GM12878 (cell line): ENCODE data around the gene XRRA1.

Experiments used
- BCL11A ChIP-seq: IDR thresholded peaks from 2 replicates; pipeline ENCODE4 v1.6.1; 2011; ENCODE audit warnings: low read depth, low read length
- CBX5 ChIP-seq: sonication (generic); IDR thresholded peaks from 2 replicates; pipeline ENCODE4 v1.6.1; 2016; ENCODE audit warnings: low read depth, moderate library complexity, mild to moderate bottlenecking, inconsistent platforms
- CREM ChIP-seq: IDR thresholded peaks from 2 replicates; pipeline ENCODE4 v1.6.1; 2014; ENCODE audit warnings: antibody characterized with exemption, low read depth
- EP300 ChIP-seq, 2 experiments: fragments of 150-350 bp in 1 of 2; IDR thresholded peaks; 2 replicates each; pipeline ENCODE4 v1.6.1; 2011 to 2012; ENCODE audit warnings: low read depth in 2 of 2, low read length in 2 of 2, borderline replicate concordance in 1 of 2, improper control_type of control experiment in 1 of 2, inconsistent platforms in 1 of 2; ENCODE audit not compliant: control insufficient read depth in 1 of 2
- ETV6 ChIP-seq, 2 experiments: fragments of 450-650 bp in 1 of 2; IDR thresholded peaks in 1 of 2; conservative IDR thresholded peaks in 1 of 2; 2 replicates each; pipeline ENCODE4 v1.6.1; 2014; ENCODE audit warnings: antibody characterized with exemption in 1 of 2, borderline replicate concordance in 1 of 2, low read depth in 1 of 2, mild to moderate bottlenecking in 1 of 2, moderate library complexity in 1 of 2
- MYC ChIP-seq: IDR thresholded peaks from 2 replicates; pipeline ENCODE4 v1.6.1; 2011; ENCODE audit warnings: mild to moderate bottlenecking, low read length, moderate library complexity, inconsistent platforms; ENCODE audit not compliant: insufficient read depth, insufficient replicate concordance, insufficient read length, severe bottlenecking
- POLR2A ChIP-seq: IDR thresholded peaks from 2 replicates; pipeline ENCODE4 v1.6.1; 2011; ENCODE audit warnings: low read depth, mild to moderate bottlenecking, low read length
- SREBF2 ChIP-seq: IDR thresholded peaks from 2 replicates; pipeline ENCODE4 v1.6.1; 2012; ENCODE audit warnings: mild to moderate bottlenecking, low read length
- TCF7 ChIP-seq: IDR thresholded peaks from 2 replicates; pipeline ENCODE4 v1.6.1; 2014; ENCODE audit warnings: antibody characterized with exemption, borderline replicate concordance
- YY1 ChIP-seq: IDR thresholded peaks from 2 replicates; pipeline ENCODE4 v1.6.1; 2011; ENCODE audit warnings: low read depth, mild to moderate bottlenecking, low read length
- ZNF207 ChIP-seq: fragments of 450-650 bp; IDR thresholded peaks from 2 replicates; pipeline ENCODE4 v1.6.1; 2014; ENCODE audit warnings: antibody characterized with exemption, mild to moderate bottlenecking, borderline replicate concordance
- TF ChIP-seq, protein P1 (sequence below), 3 experiments: IDR thresholded peaks in 2 of 3; conservative IDR thresholded peaks in 1 of 3; 2 replicates each; pipeline ENCODE4 v1.5.1; 2011; ENCODE audit warnings: low read depth in 3 of 3, low read length in 3 of 3, mild to moderate bottlenecking in 3 of 3, control low read depth in 2 of 3, moderate library complexity in 2 of 3, inconsistent platforms in 1 of 3, mixed read lengths in 1 of 3; ENCODE audit not compliant: control insufficient read depth in 2 of 3, insufficient read depth in 1 of 3; ENCODE audit errors: extremely low read depth in 1 of 3
- TF ChIP-seq, protein P2 (sequence below): fragments of 150-350 bp; IDR thresholded peaks from 2 replicates; pipeline ENCODE4 v1.6.1; 2014; ENCODE audit warnings: mild to moderate bottlenecking, low read depth, low read length

GRCh38 chr11:74952752-74953151 is 3.9 kb upstream of the XRRA1 start:
- TF ChIP-seq, protein P1, sequence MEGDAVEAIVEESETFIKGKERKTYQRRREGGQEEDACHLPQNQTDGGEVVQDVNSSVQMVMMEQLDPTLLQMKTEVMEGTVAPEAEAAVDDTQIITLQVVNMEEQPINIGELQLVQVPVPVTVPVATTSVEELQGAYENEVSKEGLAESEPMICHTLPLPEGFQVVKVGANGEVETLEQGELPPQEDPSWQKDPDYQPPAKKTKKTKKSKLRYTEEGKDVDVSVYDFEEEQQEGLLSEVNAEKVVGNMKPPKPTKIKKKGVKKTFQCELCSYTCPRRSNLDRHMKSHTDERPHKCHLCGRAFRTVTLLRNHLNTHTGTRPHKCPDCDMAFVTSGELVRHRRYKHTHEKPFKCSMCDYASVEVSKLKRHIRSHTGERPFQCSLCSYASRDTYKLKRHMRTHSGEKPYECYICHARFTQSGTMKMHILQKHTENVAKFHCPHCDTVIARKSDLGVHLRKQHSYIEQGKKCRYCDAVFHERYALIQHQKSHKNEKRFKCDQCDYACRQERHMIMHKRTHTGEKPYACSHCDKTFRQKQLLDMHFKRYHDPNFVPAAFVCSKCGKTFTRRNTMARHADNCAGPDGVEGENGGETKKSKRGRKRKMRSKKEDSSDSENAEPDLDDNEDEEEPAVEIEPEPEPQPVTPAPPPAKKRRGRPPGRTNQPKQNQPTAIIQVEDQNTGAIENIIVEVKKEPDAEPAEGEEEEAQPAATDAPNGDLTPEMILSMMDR (IDR thresholded peaks at IDR 0.05 in 2 of 3, conservative IDR thresholded peaks at IDR 0.05 in 1 of 3; ENCODE audit: control insufficient read depth in 2 of 3, extremely low read depth in 1 of 3, insufficient read depth in 1 of 3, low read depth in 3 of 3, low read length in 3 of 3) = no peak
- TF ChIP-seq CBX5 (no peak), CREM (no peak), MYC (no peak), POLR2A (no peak), EP300 (IDR thresholded peaks at IDR 0.05; ENCODE audit: borderline replicate concordance in 1 of 2, control insufficient read depth in 1 of 2, low read depth in 2 of 2, low read length in 2 of 2) (no peak), ZNF207 (no peak), ETV6 (conservative IDR thresholded peaks at IDR 0.05 in 1 of 2, IDR thresholded peaks at IDR 0.05 in 1 of 2; ENCODE audit: borderline replicate concordance in 1 of 2, low read depth in 1 of 2) (no peak), YY1 (no peak), SREBF2 (no peak), TCF7 (no peak), BCL11A (no peak)
- TF ChIP-seq, protein P2, sequence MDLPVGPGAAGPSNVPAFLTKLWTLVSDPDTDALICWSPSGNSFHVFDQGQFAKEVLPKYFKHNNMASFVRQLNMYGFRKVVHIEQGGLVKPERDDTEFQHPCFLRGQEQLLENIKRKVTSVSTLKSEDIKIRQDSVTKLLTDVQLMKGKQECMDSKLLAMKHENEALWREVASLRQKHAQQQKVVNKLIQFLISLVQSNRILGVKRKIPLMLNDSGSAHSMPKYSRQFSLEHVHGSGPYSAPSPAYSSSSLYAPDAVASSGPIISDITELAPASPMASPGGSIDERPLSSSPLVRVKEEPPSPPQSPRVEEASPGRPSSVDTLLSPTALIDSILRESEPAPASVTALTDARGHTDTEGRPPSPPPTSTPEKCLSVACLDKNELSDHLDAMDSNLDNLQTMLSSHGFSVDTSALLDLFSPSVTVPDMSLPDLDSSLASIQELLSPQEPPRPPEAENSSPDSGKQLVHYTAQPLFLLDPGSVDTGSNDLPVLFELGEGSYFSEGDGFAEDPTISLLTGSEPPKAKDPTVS = no peak
